SU-DHL-6 (cell line): ENCODE measurements around the gene KIF5B.

ENCODE experiments used
- CTCF ChIP-seq: fragments of 200-600 bp; sonication (generic); IDR thresholded peaks from one replicate; pipeline ENCODE4 v1.5.1; 2017; ENCODE audit warnings: antibody characterized with exemption, mild to moderate bottlenecking, low read length, moderate library complexity; ENCODE audit not compliant: insufficient read depth, poor library complexity, severe bottlenecking
- EZH2phosphoT487 ChIP-seq: fragments of 200-600 bp; sonication (generic), shearing (Covaris generic); conservative IDR thresholded peaks from 2 replicates; pipeline ENCODE4 v1.6.1; 2018; ENCODE audit warnings: mild to moderate bottlenecking, antibody characterized with exemption, low read length, moderate library complexity, mixed read lengths

GRCh38 chr10:32077896-32078485 is 21.8 kb upstream of the KIF5B start:
- TF ChIP-seq CTCF (no peak), EZH2phosphoT487 (no peak)
